GM12891 (cell line): ENCODE measurements around the gene EPAS1.

Experiments used
- DNase-seq: peaks from one replicate; pipeline ENCODE4 v3.0.0; 2011; ENCODE audit warnings: low spot score; ENCODE audit not compliant: insufficient read length
- FAIRE-seq: peaks from 2 replicates; lab custom pipeline; 2011; peaks lifted over from hg19 to GRCh38; lab: Jason Lieb, UNC
- PAX5 ChIP-seq: IDR thresholded peaks from 2 replicates; pipeline ENCODE4 v1.6.1; 2011; ENCODE audit warnings: low read length, moderate library complexity, mild to moderate bottlenecking; ENCODE audit not compliant: insufficient read depth, severe bottlenecking
- POLR2A ChIP-seq: IDR thresholded peaks from 2 replicates; pipeline ENCODE4 v1.6.1; 2011; ENCODE audit warnings: low read depth, low read length, control low read depth
- POLR2AphosphoS5 ChIP-seq: IDR thresholded peaks from 2 replicates; pipeline ENCODE4 v1.6.1; 2011; ENCODE audit warnings: low read depth, low read length, control low read depth
- POU2F2 ChIP-seq: IDR thresholded peaks from 2 replicates; pipeline ENCODE4 v1.6.1; 2011; ENCODE audit warnings: low read depth, mild to moderate bottlenecking, control low read depth, low read length, moderate library complexity
- SPI1 ChIP-seq: IDR thresholded peaks from 2 replicates; pipeline ENCODE4 v1.6.1; 2011; ENCODE audit warnings: low read depth, low read length, control low read depth
- TAF1 ChIP-seq: IDR thresholded peaks from 2 replicates; pipeline ENCODE4 v1.6.1; 2011; ENCODE audit warnings: low read depth, low read length, control low read depth

The EPAS1 gene

GRCh38 chr2:46315103-46315890 is 18.1 kb downstream of the EPAS1 start:
- DNase-seq = no peak
- TF ChIP-seq SPI1 (no peak), POLR2A (no peak), PAX5 (no peak), POU2F2 (no peak), POLR2AphosphoS5 (no peak), TAF1 (no peak)
- FAIRE-seq = no peak

GRCh38 chr2:46317094-46317486 is 19.9 kb downstream of the EPAS1 start:
- FAIRE-seq (no peak), DNase-seq (no peak)
- no peak for TF ChIP-seq TAF1
- no peak for TF ChIP-seq SPI1
- TF ChIP-seq POU2F2 = no peak
- no peak for TF ChIP-seq PAX5
- TF ChIP-seq POLR2A = no peak
- TF ChIP-seq POLR2AphosphoS5 = no peak

GRCh38 chr2:46318579-46319460 is 21.6 kb downstream of the EPAS1 start:
- TF ChIP-seq PAX5 = no peak
- no peak for TF ChIP-seq POLR2AphosphoS5
- no peak for TF ChIP-seq TAF1
- no peak for TF ChIP-seq SPI1
- TF ChIP-seq POLR2A = no peak
- TF ChIP-seq POU2F2 = no peak
- FAIRE-seq (no peak), DNase-seq (no peak)

- no peak for FAIRE-seq
- TF ChIP-seq POLR2A (no peak), PAX5 (no peak), POLR2AphosphoS5 (no peak), POU2F2 (no peak), TAF1 (no peak), SPI1 (no peak)
- DNase-seq = no peak
Observed at GRCh38 chr2:46319711-46320110, 22.5 kb downstream of the EPAS1 start.

GRCh38 chr2:46320141-46320567 is 22.9 kb downstream of the EPAS1 start:
- no peak for DNase-seq
- TF ChIP-seq POU2F2 (no peak), TAF1 (no peak), POLR2AphosphoS5 (no peak), PAX5 (no peak), POLR2A (no peak), SPI1 (no peak)
- no peak for FAIRE-seq

GRCh38 chr2:46323730-46324129 is 26.5 kb downstream of the EPAS1 start:
- TF ChIP-seq TAF1 (no peak), SPI1 (no peak), POU2F2 (no peak), POLR2A (no peak), POLR2AphosphoS5 (no peak), PAX5 (no peak)
- FAIRE-seq (no peak), DNase-seq (no peak)

GRCh38 chr2:46325182-46325928 is 28.1 kb downstream of the EPAS1 start:
- TF ChIP-seq POLR2AphosphoS5 (no peak), TAF1 (no peak), PAX5 (no peak), POU2F2 (no peak), SPI1 (no peak), POLR2A (no peak)
- DNase-seq = no peak
- no peak for FAIRE-seq

GRCh38 chr2:46326231-46326980 is 29.2 kb downstream of the EPAS1 start:
- DNase-seq (no peak), FAIRE-seq (no peak)
- TF ChIP-seq POLR2AphosphoS5 = no peak
- no peak for TF ChIP-seq TAF1
- no peak for TF ChIP-seq POLR2A
- TF ChIP-seq SPI1 = no peak
- no peak for TF ChIP-seq POU2F2
- TF ChIP-seq PAX5 = no peak
